NCI-H2196 (cell line): ENCODE measurements around the gene CLDN15.
"Not testable (repeated sequence)": the region's sequence is repeated elsewhere in the genome, so short reads cannot be mapped to it uniquely, and the experiment has no call there.

Source experiments
- DNase-seq: peaks from one replicate; lab custom pipeline; 2025; ENCODE audit not compliant: unreplicated experiment; lab: John Stamatoyannopoulos, UW

CLDN15 gene

GRCh38 chr7:101200504-101200861 lies 37.1 kb downstream of the CLDN15 start:
- DNase-seq = no peak

GRCh38 chr7:101199522-101199921 lies 38.1 kb downstream of the CLDN15 start:
- not testable (repeated sequence) for DNase-seq

GRCh38 chr7:101198476-101198875 lies 39.1 kb downstream of the CLDN15 start:
- no peak for DNase-seq

GRCh38 chr7:101197991-101198390 lies 39.6 kb downstream of the CLDN15 start:
- DNase-seq = no peak

GRCh38 chr7:101195884-101196283 lies 41.7 kb downstream of the CLDN15 start:
- no peak for DNase-seq

GRCh38 chr7:101189109-101189508 lies 48.5 kb downstream of the CLDN15 start:
- no peak for DNase-seq

- no peak for DNase-seq
These were observed 50.7 kb downstream of the CLDN15 start for GRCh38 chr7:101186844-101187428.

GRCh38 chr7:101186194-101186593 lies 51.4 kb downstream of the CLDN15 start:
- DNase-seq = no peak

GRCh38 chr7:101185258-101185839 lies 52.3 kb downstream of the CLDN15 start:
- no peak for DNase-seq
